Brain microvascular endothelial cell (primary cell): Measurements from ENCODE around the gene ZNF554.
"Not testable (repeated sequence)": the region's sequence is repeated elsewhere in the genome, so short reads cannot be mapped to it uniquely, and the experiment has no call there.

Source experiments
- DNase-seq: peaks from one replicate; pipeline ENCODE4 v3.0.0-alpha.2; 2020
- H3K27ac ChIP-seq: fragments of 250-450 bp; sonication (Bioruptor Pico); 2 replicates; pipeline ENCODE4 v1.5.1; 2020; ENCODE audit warnings: mild to moderate bottlenecking, moderate library complexity
- H3K27me3 ChIP-seq: fragments of 250-450 bp; sonication (Bioruptor Pico); replicated peaks from 2 replicates; pipeline ENCODE4 v1.5.1; 2020; ENCODE audit warnings: mild to moderate bottlenecking
- H3K36me3 ChIP-seq: fragments of 250-450 bp; sonication (Bioruptor Pico); replicated peaks from 2 replicates; pipeline ENCODE4 v1.5.1; 2020; ENCODE audit warnings: mild to moderate bottlenecking
- H3K4me3 ChIP-seq: 2 replicates; pipeline ENCODE4 v1.5.1; 2011; ENCODE audit warnings: low read depth, mild to moderate bottlenecking, control low read depth, low read length, moderate library complexity
- in situ Hi-C: cut with HindIII; loops from 2 replicates; pipeline ENCODE4 v1.10.0; 2017; ENCODE audit warnings: low sequenced_read_pairs, low pct_ligation_motif_present
- TF ChIP-seq, protein P1 (sequence below): IDR thresholded peaks from 2 replicates; pipeline ENCODE4 v1.5.1; 2011; ENCODE audit warnings: low read depth, mild to moderate bottlenecking, moderate library complexity, low read length, control low read depth, inconsistent platforms; ENCODE audit errors: missing control alignments

ZNF554 gene

DNA sequence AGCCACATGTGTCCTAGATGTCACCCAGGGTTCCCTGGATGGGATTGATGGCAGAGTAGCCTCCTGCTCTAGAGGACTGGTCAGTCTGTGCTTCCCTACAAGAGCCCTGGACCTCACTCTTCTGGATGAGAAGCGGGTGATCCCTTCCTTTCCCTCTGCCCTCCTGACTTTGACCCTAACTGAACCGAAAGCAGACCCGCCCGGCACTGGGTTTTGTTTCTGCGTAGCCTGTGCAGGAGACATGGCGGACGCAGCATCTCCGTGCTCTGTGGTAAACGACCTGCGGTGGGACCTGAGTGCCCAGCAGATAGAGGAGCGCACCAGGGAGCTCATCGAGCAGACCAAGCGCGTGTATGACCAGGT, 29.5 kb upstream of the ZNF554 start:
- H3K36me3 ChIP-seq: peaks cover 27% of the 10 kb centered on the region

DNA sequence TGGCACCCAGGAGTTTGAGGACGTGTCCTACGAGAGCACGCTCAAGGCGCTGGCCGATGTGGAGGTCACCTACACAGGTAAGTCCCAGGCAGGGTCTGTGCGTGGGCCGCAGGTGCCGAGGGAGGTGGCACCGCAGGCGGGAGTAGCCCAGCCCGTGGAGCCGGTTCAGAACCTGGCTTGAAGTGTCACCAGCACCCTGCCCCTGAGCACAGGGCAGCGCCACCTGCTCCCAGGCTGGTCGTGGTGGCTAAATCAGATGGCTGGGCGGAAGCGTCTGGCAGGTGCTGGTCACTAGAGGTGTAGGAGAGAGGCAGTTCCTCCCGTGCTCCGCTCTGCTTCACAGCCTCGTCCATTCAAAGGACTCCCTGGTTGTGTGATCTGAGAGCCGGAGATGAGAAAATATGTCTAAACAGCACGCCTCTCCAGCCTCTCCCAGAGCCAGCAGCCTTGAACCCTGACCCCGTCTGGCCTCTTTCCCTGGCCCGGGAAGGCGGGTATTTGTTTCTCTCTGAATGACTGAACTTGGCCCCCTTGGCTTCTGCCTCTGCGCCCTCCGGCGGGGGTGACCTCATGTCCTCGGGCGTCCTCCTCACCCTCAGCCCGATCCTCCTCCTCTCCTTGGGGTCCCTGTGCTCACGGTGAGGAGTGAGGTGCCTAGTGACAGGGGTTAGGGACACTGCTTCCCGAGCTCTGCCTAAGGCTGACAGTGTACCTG, 29.0 kb upstream of the ZNF554 start:
- DNase-seq: no peak
- no peak overlapping the region for H3K27ac ChIP-seq
- in situ Hi-C loops: no loop called here
- peaks cover 32% of the 10 kb centered on the region for H3K36me3 ChIP-seq
- H3K4me3 ChIP-seq: no peak overlapping the region
- TF ChIP-seq, protein P1, sequence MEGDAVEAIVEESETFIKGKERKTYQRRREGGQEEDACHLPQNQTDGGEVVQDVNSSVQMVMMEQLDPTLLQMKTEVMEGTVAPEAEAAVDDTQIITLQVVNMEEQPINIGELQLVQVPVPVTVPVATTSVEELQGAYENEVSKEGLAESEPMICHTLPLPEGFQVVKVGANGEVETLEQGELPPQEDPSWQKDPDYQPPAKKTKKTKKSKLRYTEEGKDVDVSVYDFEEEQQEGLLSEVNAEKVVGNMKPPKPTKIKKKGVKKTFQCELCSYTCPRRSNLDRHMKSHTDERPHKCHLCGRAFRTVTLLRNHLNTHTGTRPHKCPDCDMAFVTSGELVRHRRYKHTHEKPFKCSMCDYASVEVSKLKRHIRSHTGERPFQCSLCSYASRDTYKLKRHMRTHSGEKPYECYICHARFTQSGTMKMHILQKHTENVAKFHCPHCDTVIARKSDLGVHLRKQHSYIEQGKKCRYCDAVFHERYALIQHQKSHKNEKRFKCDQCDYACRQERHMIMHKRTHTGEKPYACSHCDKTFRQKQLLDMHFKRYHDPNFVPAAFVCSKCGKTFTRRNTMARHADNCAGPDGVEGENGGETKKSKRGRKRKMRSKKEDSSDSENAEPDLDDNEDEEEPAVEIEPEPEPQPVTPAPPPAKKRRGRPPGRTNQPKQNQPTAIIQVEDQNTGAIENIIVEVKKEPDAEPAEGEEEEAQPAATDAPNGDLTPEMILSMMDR: no peak
- no peaks in the 10 kb centered on the region for H3K27me3 ChIP-seq

More for the DNA sequence above, 29.5 kb upstream of the ZNF554 start:
- no peak overlapping the region for H3K27ac ChIP-seq
- no peaks in the 10 kb centered on the region for H3K27me3 ChIP-seq
- no peak for DNase-seq
- TF ChIP-seq, protein P1: no peak
- in situ Hi-C loops: no loop called here
- H3K4me3 ChIP-seq: no peak overlapping the region

DNA sequence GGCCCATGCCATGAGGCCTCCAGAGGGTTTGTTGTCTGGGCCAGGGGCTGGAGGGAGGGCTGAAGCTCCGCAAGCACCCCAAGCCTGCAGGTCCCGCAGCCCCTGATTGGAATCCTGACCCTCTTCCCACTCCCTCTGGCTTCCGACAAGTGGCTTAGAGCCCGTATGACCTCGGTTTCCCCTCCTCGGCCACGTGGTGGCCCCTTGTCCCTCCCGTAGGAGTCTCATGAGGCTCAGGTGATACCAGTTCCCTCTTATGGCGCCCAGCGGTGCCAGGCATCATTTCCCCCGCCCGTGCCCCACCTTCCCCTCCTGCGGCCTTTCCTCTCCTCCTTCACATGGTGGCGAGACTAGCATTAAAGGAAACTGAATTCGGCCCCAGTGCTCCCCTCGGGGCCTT, 28.2 kb upstream of the ZNF554 start:
- no peaks in the 10 kb centered on the region for H3K27me3 ChIP-seq
- peaks cover 35% of the 10 kb centered on the region for H3K36me3 ChIP-seq
- no peak for DNase-seq
- H3K27ac ChIP-seq: no peak overlapping the region
- TF ChIP-seq, protein P1: no peak
- in situ Hi-C loops: no loop called here
- no peak overlapping the region for H3K4me3 ChIP-seq

DNA sequence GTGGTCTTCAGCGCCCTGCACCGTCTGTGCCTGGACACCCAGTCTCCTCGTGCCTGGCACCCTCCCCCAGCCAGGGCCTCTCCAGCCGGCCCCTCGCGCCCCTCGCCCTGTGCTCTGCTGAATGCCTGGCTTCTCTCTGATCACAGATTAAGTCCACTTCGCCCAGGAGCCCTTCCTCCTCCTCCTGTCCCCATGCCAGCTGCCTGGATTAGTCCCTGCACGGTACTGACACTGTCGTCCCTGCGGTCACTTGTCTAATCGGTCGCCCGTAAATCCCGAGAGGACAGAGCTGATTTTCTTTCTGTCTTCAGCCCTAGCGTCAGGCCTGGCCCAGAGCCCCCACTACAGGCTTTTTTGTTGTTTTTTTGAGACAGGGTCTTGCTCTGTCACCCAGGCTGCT, 27.8 kb upstream of the ZNF554 start:
- Histone ChIP-seq H3K4me3 (no peak overlapping the region), H3K27ac (no peak overlapping the region), H3K27me3 (no peaks in the 10 kb centered on the region), H3K36me3 (peaks cover 35% of the 10 kb centered on the region)
- TF ChIP-seq, protein P1: no peak
- in situ Hi-C loops: no loop called here
- DNase-seq: no peak

DNA sequence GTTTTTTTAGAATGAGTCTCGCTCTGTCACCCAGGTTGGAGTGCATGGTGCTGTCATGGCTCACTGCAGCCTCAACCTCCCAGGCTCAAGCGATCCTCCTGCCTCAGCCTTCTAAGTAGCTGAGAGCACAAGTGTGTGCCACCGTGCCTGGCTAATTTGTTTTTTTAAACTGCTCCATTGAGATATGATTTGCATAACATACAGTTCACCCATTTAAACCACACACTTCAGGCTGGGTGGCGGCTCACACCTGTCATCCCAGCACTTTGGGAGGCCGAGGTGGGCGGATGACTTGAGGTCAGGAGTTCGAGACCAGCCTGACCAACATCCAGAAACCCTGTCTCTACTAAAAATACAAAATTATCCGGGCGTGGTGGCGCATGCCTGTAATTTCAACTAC, 27.0 kb upstream of the ZNF554 start:
- DNase-seq, in situ Hi-C loops, H3K4me3 ChIP-seq, H3K27me3 ChIP-seq, H3K27ac ChIP-seq: not testable (repeated sequence)
- H3K36me3 ChIP-seq: peaks cover 35% of the 10 kb centered on the region

DNA sequence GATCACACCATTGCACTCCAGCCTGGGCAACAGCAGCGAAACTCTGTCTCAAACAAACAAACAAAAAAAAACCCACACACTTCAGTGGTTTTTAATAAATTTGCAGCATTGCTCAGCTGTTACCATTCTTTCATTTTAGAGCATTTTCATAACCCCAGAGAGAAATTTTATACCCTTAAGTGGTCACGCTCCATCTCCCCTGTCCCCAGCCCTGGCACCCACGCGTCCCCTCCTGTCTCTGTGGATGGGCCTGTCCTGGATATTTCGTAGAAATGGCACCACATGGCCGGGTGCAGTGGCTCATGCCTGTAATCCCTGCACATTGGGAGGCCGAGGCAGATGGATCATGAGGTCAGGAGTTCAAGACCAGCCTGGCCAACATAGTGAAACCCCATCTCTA, 26.5 kb upstream of the ZNF554 start:
- H3K4me3 ChIP-seq: no peak overlapping the region
- H3K27ac ChIP-seq: no peak overlapping the region
- TF ChIP-seq, protein P1: no peak
- in situ Hi-C loops: no loop called here
- no peak for DNase-seq
- H3K27me3 ChIP-seq: no peaks in the 10 kb centered on the region
- H3K36me3 ChIP-seq: peaks cover 35% of the 10 kb centered on the region
